ENCODE measurements around the gene NARF. TPM values are rescaled to one million over a fixed set of nuclear protein-coding genes. Genes with fewer than 3 reads are reported as not detected.

The NARF gene
- polyA plus RNA-seq, 1 experiment, result 76.1 TPM

GRCh38 chr17:82412535-82413520 lies 45.7 kb upstream of the NARF start:
- TF ChIP-seq CTCF (IDR thresholded peaks at IDR 0.05; ENCODE audit: low read depth, low read length), result no peak
- Histone ChIP-seq H3K4me3 (ENCODE audit: low read depth, low read length) (no peak overlapping the region), H3K27ac (ENCODE audit: low read depth, low read length) (no peak overlapping the region), H3K9me3 (ENCODE audit: control insufficient read depth, insufficient read depth, low read length) (no peaks in the 10 kb centered on the region; the same call in 1 of the 2 replicates), H3K27me3 (ENCODE audit: control insufficient read depth, insufficient read depth, low read length) (no peaks in the 10 kb centered on the region)
- CTCF ChIA-PET, result interaction anchor here (1.1 to 1.5 kb wide), 2 partner anchors 11 to 60 kb away, joined by 3 to 4 read pairs; no protein-coding TSS in a partner anchor
- DNase-seq (ENCODE audit: low read depth, low spot score), result no peak
- POLR2A ChIA-PET, result no interaction called here

GRCh38 chr17:82414548-82415281 lies 43.8 kb upstream of the NARF start:
- H3K9me3 ChIP-seq (ENCODE audit: control insufficient read depth, insufficient read depth, low read length), result no peaks in the 10 kb centered on the region; the same call in 1 of the 2 replicates
- H3K4me3 ChIP-seq (ENCODE audit: low read depth, low read length), result no peak overlapping the region
- no peak overlapping the region for H3K27ac ChIP-seq (ENCODE audit: low read depth, low read length)
- ChIA-PET CTCF (interaction anchor here (0.5 to 1.5 kb wide), 11 partner anchors 11 to 184 kb away, joined by 3 to 6 read pairs (median 3); no protein-coding TSS in a partner anchor), POLR2A (no interaction called here)
- peak; percentile 74 for TF ChIP-seq CTCF (IDR thresholded peaks at IDR 0.05; ENCODE audit: low read depth, low read length)
- no peaks in the 10 kb centered on the region for H3K27me3 ChIP-seq (ENCODE audit: control insufficient read depth, insufficient read depth, low read length)
- DNase-seq (ENCODE audit: low read depth, low spot score), result no peak

- Histone ChIP-seq H3K27ac (ENCODE audit: low read depth, low read length) (no peak overlapping the region), H3K9me3 (ENCODE audit: control insufficient read depth, insufficient read depth, low read length) (no peaks in the 10 kb centered on the region; the same call in 1 of the 2 replicates), H3K4me3 (ENCODE audit: low read depth, low read length) (no peak overlapping the region), H3K27me3 (ENCODE audit: control insufficient read depth, insufficient read depth, low read length) (no peaks in the 10 kb centered on the region)
- ChIA-PET CTCF (interaction anchor here (0.5 to 1.2 kb wide), 7 partner anchors 11 to 183 kb away, joined by 3 to 6 read pairs (median 3); no protein-coding TSS in a partner anchor), POLR2A (no interaction called here)
- TF ChIP-seq CTCF (IDR thresholded peaks at IDR 0.05; ENCODE audit: low read depth, low read length), result no peak
- no peak for DNase-seq (ENCODE audit: low read depth, low spot score)
Observed at GRCh38 chr17:82415336-82415735, 43.2 kb upstream of the NARF start.

GRCh38 chr17:82415786-82416185 lies 42.8 kb upstream of the NARF start:
- ChIA-PET CTCF (interaction anchor here (0.9 kb wide), 1 partner anchor 65 kb away, joined by 4 read pairs; no protein-coding TSS in a partner anchor), POLR2A (no interaction called here)
- TF ChIP-seq CTCF (IDR thresholded peaks at IDR 0.05; ENCODE audit: low read depth, low read length), result no peak
- Histone ChIP-seq H3K9me3 (ENCODE audit: control insufficient read depth, insufficient read depth, low read length) (no peaks in the 10 kb centered on the region; the same call in 1 of the 2 replicates), H3K27me3 (ENCODE audit: control insufficient read depth, insufficient read depth, low read length) (no peaks in the 10 kb centered on the region), H3K27ac (ENCODE audit: low read depth, low read length) (no peak overlapping the region), H3K4me3 (ENCODE audit: low read depth, low read length) (no peak overlapping the region)
- no peak for DNase-seq (ENCODE audit: low read depth, low spot score)
